GM23248 (cell line): ENCODE measurements around the gene GTF2F2.

Source experiments
- EZH2 ChIP-seq: fragments of 200-600 bp; sonication (generic); IDR thresholded peaks from 2 replicates; pipeline ENCODE4 v1.6.1; 2018; ENCODE audit warnings: antibody characterized with exemption, mild to moderate bottlenecking; ENCODE audit not compliant: insufficient read depth, poor library complexity, severe bottlenecking
- EZH2phosphoT487 ChIP-seq: fragments of 200-600 bp; sonication (generic); IDR thresholded peaks from 2 replicates; pipeline ENCODE4 v1.6.1; 2018; ENCODE audit warnings: antibody characterized with exemption, moderate library complexity, mild to moderate bottlenecking, low read depth; ENCODE audit not compliant: insufficient read depth

DNA sequence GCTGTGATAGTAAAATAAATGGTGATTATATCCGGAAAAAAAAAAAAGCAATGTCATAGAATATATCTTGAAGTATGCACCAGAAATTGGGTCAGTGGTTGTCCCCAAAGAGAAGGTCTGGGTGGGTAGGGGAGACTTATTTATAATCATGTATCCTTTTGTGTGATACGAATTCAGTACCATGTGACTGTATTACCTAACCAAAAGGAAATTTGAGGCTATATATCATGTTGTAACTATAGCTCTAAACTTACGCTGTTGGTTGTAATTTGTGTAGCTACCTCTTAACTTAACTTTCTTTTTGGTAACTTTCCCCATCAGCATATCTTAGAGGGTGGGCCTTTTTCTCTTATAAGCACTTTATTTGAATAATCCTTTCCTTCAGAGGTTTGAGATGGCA, 105.7 kb downstream of the GTF2F2 start:
- no peak for TF ChIP-seq EZH2
- no peak for TF ChIP-seq EZH2phosphoT487
